HepG2 (cell line): ENCODE results near the gene NR2F6. TPM values are rescaled to one million over a fixed set of nuclear protein-coding genes. Genes with fewer than 3 reads are reported as not detected.

Experiments used
- ADNP ChIP-seq: sonication (generic); formaldehyde crosslinking; IDR thresholded peaks from 2 replicates; pipeline ENCODE4 v1.4.0; 2020; ENCODE audit warnings: missing genetic modification reagents
- ATF7-NPFF ChIP-seq: sonication (generic); formaldehyde crosslinking; IDR thresholded peaks from 2 replicates; pipeline ENCODE4 v1.8.1; 2023; ENCODE audit warnings: mild to moderate bottlenecking, low read depth, missing genetic modification reagents, moderate library complexity
- CHCHD3 ChIP-seq: sonication (generic); formaldehyde crosslinking; IDR thresholded peaks from 2 replicates; pipeline ENCODE4 v1.8.0; 2022; ENCODE audit warnings: mild to moderate bottlenecking, missing genetic modification reagents, moderate library complexity
- EED ChIP-seq: sonication (generic); formaldehyde crosslinking; IDR thresholded peaks from 2 replicates; pipeline ENCODE4 v1.5.0; 2020; ENCODE audit warnings: mild to moderate bottlenecking, missing genetic modification reagents
- FOXA3 ChIP-seq: IDR thresholded peaks from 2 replicates; pipeline ENCODE4 v1.6.1; 2016; ENCODE audit warnings: missing genetic modification reagents, missing compliant biosample characterization
- FOXO1 ChIP-seq: sonication (generic); formaldehyde crosslinking; IDR thresholded peaks from 2 replicates; pipeline ENCODE4 v1.4.0; 2020; ENCODE audit warnings: missing genetic modification reagents
- HMGA1 ChIP-seq: sonication (generic); formaldehyde crosslinking; conservative IDR thresholded peaks from 2 replicates; pipeline ENCODE4 v1.4.0; 2020; ENCODE audit warnings: missing genetic modification reagents
- MAFF ChIP-seq: IDR thresholded peaks from 2 replicates; pipeline ENCODE4 v1.6.1; 2011; ENCODE audit warnings: low read depth, low read length, improper control_type of control experiment
- MED13 ChIP-seq: sonication (generic); formaldehyde crosslinking; IDR thresholded peaks from 2 replicates; pipeline ENCODE4 v1.5.0; 2020; ENCODE audit warnings: missing genetic modification reagents
- NBN ChIP-seq: fragments of 450-650 bp; conservative IDR thresholded peaks from 2 replicates; pipeline ENCODE4 v1.6.1; 2017
- PAWR ChIP-seq: sonication (generic); formaldehyde crosslinking; IDR thresholded peaks from 2 replicates; pipeline ENCODE4 v1.4.0; 2020; ENCODE audit warnings: missing genetic modification reagents, mild to moderate bottlenecking, borderline replicate concordance
- PCBP2 ChIP-seq: fragments of 200-400 bp; formaldehyde crosslinking; optimal IDR thresholded peaks from 2 replicates; pipeline ENCODE3; 2018; ENCODE audit warnings: low read length, low read depth; ENCODE audit not compliant: poor library complexity, severe bottlenecking
- PHF21A ChIP-seq: sonication (generic); formaldehyde crosslinking; IDR thresholded peaks from 2 replicates; pipeline ENCODE4 v1.5.0; 2020; ENCODE audit warnings: mild to moderate bottlenecking, missing genetic modification reagents
- POLR2AphosphoS2 ChIP-seq: IDR thresholded peaks from 2 replicates; pipeline ENCODE4 v1.6.1; 2011; ENCODE audit warnings: low read depth, low read length, improper control_type of control experiment
- RFXAP ChIP-seq: sonication (generic); formaldehyde crosslinking; IDR thresholded peaks from 2 replicates; pipeline ENCODE4 v1.4.0; 2020; ENCODE audit warnings: missing genetic modification reagents, borderline replicate concordance
- SRF ChIP-seq: IDR thresholded peaks from 2 replicates; pipeline ENCODE4 v1.6.1; 2011; ENCODE audit warnings: mild to moderate bottlenecking, low read depth, low read length, moderate library complexity
- TGIF2 ChIP-seq: IDR thresholded peaks from 2 replicates; pipeline ENCODE4 v1.6.1; 2016; ENCODE audit warnings: control low read depth, missing compliant biosample characterization
- TOE1 ChIP-seq: sonication (generic); formaldehyde crosslinking; IDR thresholded peaks from 2 replicates; pipeline ENCODE4 v1.4.0; 2020; ENCODE audit warnings: mild to moderate bottlenecking, missing genetic modification reagents
- TRIM24 ChIP-seq: sonication (generic); formaldehyde crosslinking; IDR thresholded peaks from 2 replicates; pipeline ENCODE4 v1.8.0; 2022; ENCODE audit warnings: mild to moderate bottlenecking, missing genetic modification reagents
- ZFP62 ChIP-seq: sonication (generic); formaldehyde crosslinking; IDR thresholded peaks from 2 replicates; pipeline ENCODE4 v1.4.0; 2020; ENCODE audit warnings: missing genetic modification reagents
- ZFP90 ChIP-seq: sonication (generic); formaldehyde crosslinking; IDR thresholded peaks from 2 replicates; pipeline ENCODE4 v1.8.0; 2022; ENCODE audit warnings: missing genetic modification reagents, mild to moderate bottlenecking, inconsistent platforms, borderline replicate concordance
- ZNF558 ChIP-seq: sonication (generic); formaldehyde crosslinking; IDR thresholded peaks from 2 replicates; pipeline ENCODE4 v1.9.0; 2022; ENCODE audit warnings: mild to moderate bottlenecking, missing genetic modification reagents, borderline replicate concordance
- ZNF724P ChIP-seq: sonication (generic); formaldehyde crosslinking; IDR thresholded peaks from 2 replicates; pipeline ENCODE4 v1.8.0; 2022; ENCODE audit warnings: missing genetic modification reagents, borderline replicate concordance
- ZSCAN22 ChIP-seq: sonication (generic); formaldehyde crosslinking; IDR thresholded peaks from 2 replicates; pipeline ENCODE4 v1.4.0; 2020; ENCODE audit warnings: mild to moderate bottlenecking, missing genetic modification reagents
- polyA plus RNA-seq, 8 experiments: library from polyadenylated mRNA; depleted of rRNA in 3 of 8; stranded (reverse) in 7 of 8; unstranded in 1 of 8; fragments of >200 nt; fragmentation: Illumina TruSeq in 4 of 8; extraction: Trizol in 4 of 8; gene quantifications; 2 replicates each; pipeline versions ENCODE4 v1.2.1 to v1.2.3, GENCODE V29; 2011 to 2016; ENCODE audit warnings: low read depth in 4 of 8, missing spikeins in 1 of 8, mixed read lengths in 1 of 8; ENCODE audit not compliant: insufficient read depth in 1 of 8
- total RNA-seq, 5 experiments: library from RNA; depleted of rRNA; stranded (reverse); fragments of >200 nt; fragmentation: Illumina TruSeq; extraction: Trizol; gene quantifications; 2 replicates each; pipeline ENCODE4 v1.2.3, GENCODE V29; 2016; ENCODE audit warnings: low read depth in 1 of 5
- TF ChIP-seq, protein P1 (sequence below): sonication (generic); formaldehyde crosslinking; IDR thresholded peaks from 2 replicates; pipeline ENCODE4 v1.4.0; 2020; ENCODE audit warnings: mild to moderate bottlenecking, missing genetic modification reagents
- TF ChIP-seq, protein P2 (sequence below): sonication (generic); formaldehyde crosslinking; IDR thresholded peaks from 2 replicates; pipeline ENCODE4 v1.8.1; 2023; ENCODE audit warnings: mild to moderate bottlenecking, inconsistent platforms, moderate library complexity, missing genetic modification reagents, borderline replicate concordance
- TF ChIP-seq, protein P3 (sequence below): sonication (generic); formaldehyde crosslinking; IDR thresholded peaks from 2 replicates; pipeline ENCODE4 v1.5.0; 2020; ENCODE audit warnings: missing genetic modification reagents
- TF ChIP-seq, protein P4 (sequence below): sonication (generic); formaldehyde crosslinking; IDR thresholded peaks from 2 replicates; pipeline ENCODE4 v1.5.1; 2020; ENCODE audit warnings: missing genetic modification reagents, mild to moderate bottlenecking, borderline replicate concordance

NR2F6 gene
- total and polyA plus RNA-seq, 2 of the 13 experiments (the other 11 are each of a cell fraction or from before 2014, with no cell fraction given) = 30.9 to 72.4 TPM

DNA sequence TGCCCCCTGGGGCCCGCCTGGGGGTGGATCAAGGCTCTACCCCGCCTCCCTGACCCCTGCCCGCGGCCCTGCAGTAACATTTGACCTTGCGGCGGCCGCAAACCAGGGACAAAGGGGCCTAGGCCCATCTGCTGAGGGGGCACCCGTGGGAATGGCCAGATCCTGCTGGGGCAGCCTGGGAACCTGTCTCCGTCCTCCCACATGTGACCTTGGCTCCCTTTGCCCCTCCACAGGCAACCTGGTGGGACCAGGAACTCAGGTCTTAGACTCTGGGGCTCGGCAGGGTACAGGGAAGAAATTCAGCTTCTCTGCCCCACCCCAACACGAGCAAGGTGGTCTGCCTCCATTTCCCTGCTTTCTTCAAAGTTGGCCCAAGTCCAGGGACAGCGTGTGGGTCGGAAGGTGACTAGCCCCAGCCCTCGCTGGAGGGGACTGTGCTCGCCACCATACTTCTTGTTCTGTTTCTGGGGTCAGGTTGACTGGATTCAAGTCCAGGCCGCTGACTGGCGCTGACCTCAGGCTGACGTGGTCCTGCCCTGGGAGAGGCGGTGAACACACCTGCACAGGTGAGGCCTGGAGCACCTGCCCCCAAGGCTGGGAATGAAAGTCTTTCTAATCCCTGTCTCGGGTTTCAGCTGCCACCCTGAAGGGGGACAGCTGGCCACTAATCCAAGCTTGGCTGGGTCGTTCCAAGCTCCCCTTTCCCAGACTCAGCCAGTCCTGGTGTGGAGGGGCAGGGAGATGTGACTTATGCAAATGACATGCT is 2.5 kb upstream of the NR2F6 start (continued):
- peak; percentile 82; the same call in 1 of the 2 replicates for TF ChIP-seq MED13
- TF ChIP-seq NBN = no peak
- TF ChIP-seq PHF21A (CRISPR knock-in tag) = peak; percentile 98
- no peak for TF ChIP-seq CHCHD3 (CRISPR knock-in tag)
- TF ChIP-seq ADNP (CRISPR knock-in tag) = no peak
- TF ChIP-seq, protein P1, sequence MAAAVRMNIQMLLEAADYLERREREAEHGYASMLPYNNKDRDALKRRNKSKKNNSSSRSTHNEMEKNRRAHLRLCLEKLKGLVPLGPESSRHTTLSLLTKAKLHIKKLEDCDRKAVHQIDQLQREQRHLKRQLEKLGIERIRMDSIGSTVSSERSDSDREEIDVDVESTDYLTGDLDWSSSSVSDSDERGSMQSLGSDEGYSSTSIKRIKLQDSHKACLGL = peak; percentile 63
- no peak for TF ChIP-seq MAFF
- 0 out of 2 replicates have a peak, but pooled peaks have one; percentile 55 for TF ChIP-seq TOE1 (CRISPR knock-in tag)
- no peak for TF ChIP-seq RFXAP (CRISPR knock-in tag)
- TF ChIP-seq HMGA1 (CRISPR knock-in tag) = no peak
- peak; percentile 79 for TF ChIP-seq FOXO1 (CRISPR knock-in tag)
- TF ChIP-seq, protein P2, sequence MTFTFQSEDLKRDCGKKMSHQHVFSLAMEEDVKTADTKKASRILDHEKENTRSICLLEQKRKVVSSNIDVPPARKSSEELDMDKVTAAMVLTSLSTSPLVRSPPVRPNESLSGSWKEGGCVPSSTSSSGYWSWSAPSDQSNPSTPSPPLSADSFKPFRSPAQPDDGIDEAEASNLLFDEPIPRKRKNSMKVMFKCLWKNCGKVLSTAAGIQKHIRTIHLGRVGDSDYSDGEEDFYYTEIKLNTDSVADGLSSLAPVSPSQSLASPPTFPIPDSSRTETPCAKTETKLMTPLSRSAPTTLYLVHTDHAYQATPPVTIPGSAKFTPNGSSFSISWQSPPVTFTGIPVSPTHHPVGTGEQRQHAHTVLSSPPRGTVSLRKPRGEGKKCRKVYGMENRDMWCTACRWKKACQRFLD (CRISPR knock-in tag) = peak; percentile 50; the same call in 1 of the 2 replicates
- no peak for TF ChIP-seq SRF
- TF ChIP-seq ZSCAN22 (CRISPR knock-in tag) = 0 out of 2 replicates have a peak, but pooled peaks have one; percentile 40
- TF ChIP-seq ZFP90 (CRISPR knock-in tag) = no peak
- peak; percentile 83 for TF ChIP-seq TGIF2 (CRISPR knock-in tag)
- TF ChIP-seq ZFP62 = no peak
- peak; percentile 87 for TF ChIP-seq FOXA3 (CRISPR knock-in tag)
- TF ChIP-seq ZNF558 = no peak
- TF ChIP-seq, protein P3, sequence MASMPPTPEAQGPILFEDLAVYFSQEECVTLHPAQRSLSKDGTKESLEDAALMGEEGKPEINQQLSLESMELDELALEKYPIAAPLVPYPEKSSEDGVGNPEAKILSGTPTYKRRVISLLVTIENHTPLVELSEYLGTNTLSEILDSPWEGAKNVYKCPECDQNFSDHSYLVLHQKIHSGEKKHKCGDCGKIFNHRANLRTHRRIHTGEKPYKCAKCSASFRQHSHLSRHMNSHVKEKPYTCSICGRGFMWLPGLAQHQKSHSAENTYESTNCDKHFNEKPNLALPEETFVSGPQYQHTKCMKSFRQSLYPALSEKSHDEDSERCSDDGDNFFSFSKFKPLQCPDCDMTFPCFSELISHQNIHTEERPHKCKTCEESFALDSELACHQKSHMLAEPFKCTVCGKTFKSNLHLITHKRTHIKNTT (CRISPR knock-in tag) = no peak
- TF ChIP-seq ATF7-NPFF (CRISPR knock-in tag) = peak; percentile 69
- TF ChIP-seq EED (CRISPR knock-in tag) = 0 out of 2 replicates have a peak, but pooled peaks have one; percentile 36
- 0 out of 2 replicates have a peak, but pooled peaks have one; percentile 64 for TF ChIP-seq ZNF724P (CRISPR knock-in tag)
- TF ChIP-seq TRIM24 (CRISPR knock-in tag) = no peak
- TF ChIP-seq POLR2AphosphoS2 = no peak
- no peak for TF ChIP-seq PAWR (CRISPR knock-in tag)
- TF ChIP-seq PCBP2 = no peak
- TF ChIP-seq, protein P4, sequence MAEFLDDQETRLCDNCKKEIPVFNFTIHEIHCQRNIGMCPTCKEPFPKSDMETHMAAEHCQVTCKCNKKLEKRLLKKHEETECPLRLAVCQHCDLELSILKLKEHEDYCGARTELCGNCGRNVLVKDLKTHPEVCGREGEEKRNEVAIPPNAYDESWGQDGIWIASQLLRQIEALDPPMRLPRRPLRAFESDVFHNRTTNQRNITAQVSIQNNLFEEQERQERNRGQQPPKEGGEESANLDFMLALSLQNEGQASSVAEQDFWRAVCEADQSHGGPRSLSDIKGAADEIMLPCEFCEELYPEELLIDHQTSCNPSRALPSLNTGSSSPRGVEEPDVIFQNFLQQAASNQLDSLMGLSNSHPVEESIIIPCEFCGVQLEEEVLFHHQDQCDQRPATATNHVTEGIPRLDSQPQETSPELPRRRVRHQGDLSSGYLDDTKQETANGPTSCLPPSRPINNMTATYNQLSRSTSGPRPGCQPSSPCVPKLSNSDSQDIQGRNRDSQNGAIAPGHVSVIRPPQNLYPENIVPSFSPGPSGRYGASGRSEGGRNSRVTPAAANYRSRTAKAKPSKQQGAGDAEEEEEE = no peak
